BJ (cell line): ENCODE measurements around the gene REEP1. TPM values are rescaled to one million over a fixed set of nuclear protein-coding genes. Genes with fewer than 3 reads are reported as not detected.

Experiments used
- CTCF ChIA-PET: fragments of 350-600 bp; formaldehyde crosslinking; extraction: SDS; loops from one replicate; lab custom pipeline; 2021; ENCODE audit warnings: antibody characterized with exemption, inconsistent platforms; lab: Yijun Ruan, JAX
- POLR2A ChIA-PET: fragments of 300-600 bp; sonication (Branson Sonifier 250); formaldehyde crosslinking; extraction: SDS; loops from one replicate; lab custom pipeline; 2021; ENCODE audit warnings: antibody characterized with exemption; lab: Charles Lee
- DNase-seq: peaks from one replicate; pipeline ENCODE4 v3.0.0-alpha.2; 2011; ENCODE audit warnings: low read depth
- H3K27me3 ChIP-seq: 2 replicates; pipeline ENCODE4 v1.6.0; 2011; ENCODE audit warnings: low read length; ENCODE audit not compliant: control insufficient read depth, insufficient read depth
- H3K36me3 ChIP-seq: 2 replicates; pipeline ENCODE4 v1.5.1; 2011; ENCODE audit warnings: low read length; ENCODE audit not compliant: control insufficient read depth, insufficient read depth
- H3K4me3 ChIP-seq: 2 replicates; pipeline ENCODE4 v1.5.1; 2011; ENCODE audit warnings: low read depth, mild to moderate bottlenecking, control low read depth, low read length
- polyA plus RNA-seq: library from polyadenylated mRNA; depleted of rRNA; stranded (reverse); fragments of >200 nt; gene quantifications from 2 replicates; pipeline ENCODE4 v1.2.3, GENCODE V29; 2011
- TF ChIP-seq, protein P1 (sequence below): IDR thresholded peaks from 2 replicates; pipeline ENCODE4 v1.5.1; 2011; ENCODE audit warnings: low read depth, mild to moderate bottlenecking, control low read depth, inconsistent platforms, low read length, moderate library complexity; ENCODE audit not compliant: insufficient read depth

REEP1 gene
- polyA plus RNA-seq, 1 experiment = 0.13 TPM

DNA sequence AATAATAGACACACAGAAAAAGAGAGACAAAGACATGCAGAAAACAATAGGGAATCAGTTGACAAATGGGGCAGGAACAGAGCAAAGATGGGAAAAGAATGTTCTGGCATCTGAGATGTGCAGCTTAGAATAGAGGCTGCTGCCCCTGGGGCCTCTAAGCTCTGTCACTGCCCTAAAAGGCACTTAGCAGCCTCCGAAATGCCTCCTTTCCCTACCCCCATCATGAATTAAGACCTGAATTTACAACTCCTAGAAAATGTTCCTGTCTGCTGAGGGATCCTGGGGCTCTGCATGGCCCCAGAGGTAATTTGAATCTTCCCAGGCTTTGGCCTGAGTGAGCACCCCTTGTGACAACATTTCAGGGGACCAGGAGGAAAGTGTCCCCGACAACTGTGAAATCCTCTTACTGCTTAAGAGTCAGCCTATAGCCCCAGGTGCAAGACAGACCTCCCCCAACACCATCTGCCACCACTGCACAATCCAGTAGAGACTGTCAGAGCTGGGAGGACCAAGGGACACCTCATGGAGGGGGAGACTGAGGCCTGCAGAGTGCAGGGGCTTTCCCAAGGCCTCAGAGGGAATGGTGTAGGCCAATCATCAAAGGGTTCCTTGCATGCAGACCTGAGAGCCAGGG is 113.4 kb downstream of the REEP1 start:
- ChIA-PET CTCF (interaction anchor here (1.8 to 7.1 kb wide), 2 partner anchors 11 to 147 kb away, joined by 5 to 66 read pairs; no protein-coding TSS in a partner anchor), POLR2A (no interaction called here)
- H3K27me3 ChIP-seq = no peaks in the 10 kb centered on the region
- TF ChIP-seq, protein P1, sequence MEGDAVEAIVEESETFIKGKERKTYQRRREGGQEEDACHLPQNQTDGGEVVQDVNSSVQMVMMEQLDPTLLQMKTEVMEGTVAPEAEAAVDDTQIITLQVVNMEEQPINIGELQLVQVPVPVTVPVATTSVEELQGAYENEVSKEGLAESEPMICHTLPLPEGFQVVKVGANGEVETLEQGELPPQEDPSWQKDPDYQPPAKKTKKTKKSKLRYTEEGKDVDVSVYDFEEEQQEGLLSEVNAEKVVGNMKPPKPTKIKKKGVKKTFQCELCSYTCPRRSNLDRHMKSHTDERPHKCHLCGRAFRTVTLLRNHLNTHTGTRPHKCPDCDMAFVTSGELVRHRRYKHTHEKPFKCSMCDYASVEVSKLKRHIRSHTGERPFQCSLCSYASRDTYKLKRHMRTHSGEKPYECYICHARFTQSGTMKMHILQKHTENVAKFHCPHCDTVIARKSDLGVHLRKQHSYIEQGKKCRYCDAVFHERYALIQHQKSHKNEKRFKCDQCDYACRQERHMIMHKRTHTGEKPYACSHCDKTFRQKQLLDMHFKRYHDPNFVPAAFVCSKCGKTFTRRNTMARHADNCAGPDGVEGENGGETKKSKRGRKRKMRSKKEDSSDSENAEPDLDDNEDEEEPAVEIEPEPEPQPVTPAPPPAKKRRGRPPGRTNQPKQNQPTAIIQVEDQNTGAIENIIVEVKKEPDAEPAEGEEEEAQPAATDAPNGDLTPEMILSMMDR = no peak
- no peak for DNase-seq
- no peaks in the 10 kb centered on the region for H3K36me3 ChIP-seq
- H3K4me3 ChIP-seq = no peak overlapping the region

DNA sequence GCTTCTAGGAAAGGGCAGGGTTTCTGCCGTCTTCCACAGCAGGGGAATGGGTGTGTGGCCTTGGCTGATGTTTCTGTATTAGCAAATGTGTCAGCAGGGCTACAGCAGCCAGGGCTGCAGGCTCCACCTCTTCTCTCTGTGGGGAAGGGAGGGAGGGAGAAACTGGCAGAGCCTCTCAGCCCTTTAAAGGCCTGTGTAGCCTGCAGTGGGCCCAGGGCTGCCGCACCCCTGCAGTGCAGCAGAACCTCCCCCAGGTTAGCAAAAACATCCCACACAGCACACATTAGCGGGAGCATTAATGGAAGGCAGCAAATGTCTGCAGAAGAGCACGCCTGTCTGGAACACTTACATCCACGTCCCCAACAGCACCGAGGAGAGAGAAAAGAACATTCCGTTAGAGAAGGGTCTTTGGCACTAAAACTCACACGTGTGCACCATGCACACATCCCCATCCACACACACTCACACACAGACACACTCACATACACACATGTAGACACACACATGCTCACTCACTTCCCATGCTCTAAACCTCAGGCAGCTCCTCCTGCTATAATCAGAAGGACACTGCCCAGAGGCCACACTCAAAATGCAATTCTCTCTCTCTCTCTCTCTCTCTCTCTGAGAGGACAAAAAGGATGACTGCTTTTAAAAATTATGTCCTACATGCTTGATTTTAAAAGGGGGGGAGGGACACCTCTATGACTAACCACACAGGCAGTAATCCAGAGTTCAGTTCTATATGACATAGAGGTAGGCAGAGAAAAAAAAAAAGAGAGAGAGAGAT is 114.1 kb downstream of the REEP1 start:
- DNase-seq = no peak
- POLR2A ChIA-PET = interaction anchor here (0.7 kb wide), 1 partner anchor 452 kb away, joined by 7 read pairs; no protein-coding TSS in a partner anchor
- Histone ChIP-seq H3K4me3 (no peak overlapping the region), H3K27me3 (no peaks in the 10 kb centered on the region), H3K36me3 (no peaks in the 10 kb centered on the region)
- TF ChIP-seq, protein P1 = no peak
- CTCF ChIA-PET = interaction anchor here (1.8 to 7.1 kb wide), 2 partner anchors 10 to 148 kb away, joined by 5 to 66 read pairs; no protein-coding TSS in a partner anchor

DNA sequence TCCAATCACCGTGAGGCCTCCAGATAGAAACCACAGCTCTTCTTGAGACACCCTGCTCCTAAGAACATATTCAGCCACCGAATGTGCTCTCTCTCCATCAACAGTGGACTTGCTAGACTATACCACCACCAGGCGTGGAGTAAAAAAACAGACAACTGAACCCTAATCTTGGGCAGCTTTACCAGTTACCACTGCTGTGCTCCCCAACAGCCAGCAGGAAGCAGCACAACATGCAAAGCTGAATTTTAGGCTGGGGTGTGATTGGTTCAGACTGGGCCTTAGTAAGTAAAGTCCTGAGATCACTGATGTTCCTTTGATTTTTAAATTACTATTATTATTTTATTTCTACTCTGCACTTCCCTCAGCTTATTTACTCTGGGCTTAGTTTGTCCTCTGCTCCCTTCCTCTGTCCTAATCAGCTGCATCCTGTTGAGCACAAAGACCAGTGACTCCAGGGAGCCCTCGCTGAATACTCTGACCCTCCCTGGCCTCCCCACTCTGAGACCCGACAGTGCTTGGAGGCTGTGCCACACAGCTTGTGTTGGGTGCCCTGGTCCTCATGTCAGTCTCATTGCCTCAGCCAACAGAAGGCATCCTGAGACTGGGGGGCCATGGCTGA is 116.3 kb downstream of the REEP1 start:
- POLR2A ChIA-PET = no interaction called here
- Histone ChIP-seq H3K36me3 (no peaks in the 10 kb centered on the region), H3K27me3 (no peaks in the 10 kb centered on the region), H3K4me3 (no peak overlapping the region)
- CTCF ChIA-PET = interaction anchor here (0.6 to 7.1 kb wide), 34 partner anchors 8 to 407 kb away, joined by 3 to 66 read pairs (median 4); partner anchors contain the start of genes KDM3A and MRPL35
- TF ChIP-seq, protein P1 = peak; percentile 89
- no peak for DNase-seq

DNA sequence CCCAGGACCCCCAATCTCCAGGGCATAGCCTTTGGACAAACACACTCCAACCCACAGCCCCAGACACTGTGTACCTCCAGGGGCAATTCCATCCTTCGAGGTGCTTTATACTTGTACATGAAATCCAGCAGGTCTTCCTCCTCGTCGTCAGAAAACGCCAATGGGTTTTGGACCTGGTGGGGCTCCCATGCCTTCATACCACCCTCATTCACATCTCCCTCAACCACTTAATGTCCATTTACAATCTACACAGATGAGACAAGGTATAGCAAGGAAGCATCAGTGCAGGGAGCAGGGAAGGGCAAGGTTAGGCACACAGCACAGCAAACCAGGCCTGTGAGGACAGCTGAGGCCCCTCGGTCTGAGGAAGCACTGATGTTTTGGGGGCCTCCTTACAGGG is 117.5 kb downstream of the REEP1 start:
- CTCF ChIA-PET = interaction anchor here (2.0 to 7.1 kb wide), 3 partner anchors 9 to 151 kb away, joined by 6 to 66 read pairs (median 20); no protein-coding TSS in a partner anchor
- no peaks in the 10 kb centered on the region for H3K27me3 ChIP-seq
- POLR2A ChIA-PET = no interaction called here
- no peak for DNase-seq
- no peaks in the 10 kb centered on the region for H3K36me3 ChIP-seq
- H3K4me3 ChIP-seq = no peak overlapping the region
- TF ChIP-seq, protein P1 = no peak

DNA sequence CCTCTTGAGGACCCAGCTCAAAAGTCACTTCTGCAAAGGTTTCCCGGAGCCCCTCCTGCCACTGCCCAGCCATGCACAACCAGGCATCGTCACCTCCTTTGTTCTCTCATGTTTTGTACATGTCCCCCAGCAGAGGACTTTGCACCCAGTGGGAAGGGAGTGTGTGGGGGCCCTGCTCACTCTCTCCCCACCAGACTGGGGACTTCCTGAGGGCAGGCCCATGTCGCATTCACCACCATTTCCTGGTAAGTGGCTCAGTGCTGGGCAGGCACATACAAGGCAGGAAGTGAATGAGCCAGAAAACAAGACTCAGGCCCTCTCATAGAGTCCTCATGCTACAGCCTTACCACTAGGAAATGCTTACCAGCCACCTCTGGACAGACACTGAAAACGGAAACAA is 119.3 kb downstream of the REEP1 start:
- CTCF ChIA-PET = no interaction called here

More for the DNA sequence above, 119.3 kb downstream of the REEP1 start:
- TF ChIP-seq, protein P1 = no peak
- Histone ChIP-seq H3K4me3 (no peak overlapping the region), H3K36me3 (no peaks in the 10 kb centered on the region), H3K27me3 (no peaks in the 10 kb centered on the region)
- POLR2A ChIA-PET = no interaction called here
- no peak for DNase-seq
